GM12878 (cell line): ENCODE measurements around the gene BACE2. TPM values are rescaled to one million over a fixed set of nuclear protein-coding genes. Genes with fewer than 3 reads are reported as not detected.

Source experiments
- CBX3 ChIP-seq: fragments of 200-600 bp; sonication (generic); IDR thresholded peaks from 2 replicates; pipeline ENCODE4 v1.6.1; 2016; ENCODE audit warnings: low read depth, borderline replicate concordance
- CEBPB ChIP-seq, 2 experiments: fragments of 150-350 bp in 1 of 2; IDR thresholded peaks; 2 replicates each; pipeline ENCODE4 v1.6.1; 2012 to 2014; ENCODE audit warnings: low read depth in 2 of 2, low read length in 2 of 2, borderline replicate concordance in 1 of 2, inconsistent platforms in 1 of 2
- CHD4 ChIP-seq: fragments of 200-600 bp; sonication (generic); IDR thresholded peaks from 2 replicates; pipeline ENCODE4 v1.6.1; 2016; ENCODE audit warnings: mild to moderate bottlenecking
- FOXK2 ChIP-seq: fragments of 450-650 bp; IDR thresholded peaks from 2 replicates; pipeline ENCODE4 v1.6.1; 2017; ENCODE audit warnings: mild to moderate bottlenecking, moderate library complexity
- IRF4 ChIP-seq: IDR thresholded peaks from 2 replicates; pipeline ENCODE4 v1.6.1; 2011; ENCODE audit warnings: low read depth, low read length
- KAT2A ChIP-seq: conservative IDR thresholded peaks from 2 replicates; pipeline ENCODE4 v1.6.1; 2011; ENCODE audit warnings: low read depth, low read length; ENCODE audit not compliant: control insufficient read depth
- SKIL ChIP-seq: fragments of 450-650 bp; IDR thresholded peaks from 2 replicates; pipeline ENCODE4 v1.6.1; 2017; ENCODE audit warnings: mild to moderate bottlenecking, low read depth, inconsistent platforms; ENCODE audit not compliant: poor library complexity, severe bottlenecking
- TCF3 ChIP-seq: IDR thresholded peaks from 2 replicates; pipeline ENCODE4 v1.6.1; 2012; ENCODE audit warnings: low read depth, mild to moderate bottlenecking, low read length, borderline replicate concordance; ENCODE audit not compliant: insufficient read depth
- ZNF687 ChIP-seq: fragments of 450-650 bp; IDR thresholded peaks from 2 replicates; pipeline ENCODE4 v1.6.1; 2017; ENCODE audit warnings: mild to moderate bottlenecking, moderate library complexity
- polyA plus RNA-seq, 11 experiments: library from polyadenylated mRNA; depleted of rRNA in 4 of 11; unstranded in 6 of 11; stranded (reverse) in 5 of 11; fragments of >200 nt; fragmentation: Nextera tagmentation in 4 of 11; fragmentation: Illumina TruSeq in 1 of 11; extraction: Ambion mirVana in 4 of 11; extraction: Trizol in 1 of 11; gene quantifications; 1 replicate in 1 of 11; 2 replicates in 10 of 11; pipeline versions ENCODE4 v1.2.1 to v1.2.3, GENCODE V29; 2011 to 2016; ENCODE audit warnings: inconsistent platforms in 2 of 11, missing spikeins in 2 of 11, low read depth in 1 of 11
- total RNA-seq, 4 experiments: library from RNA; depleted of rRNA in 3 of 4; stranded (reverse); fragments of >200 nt in 3 of 4; fragmentation: Illumina TruSeq in 1 of 4; extraction: Trizol in 1 of 4; gene quantifications; 2 replicates each; pipeline versions ENCODE4 v1.2.1 to v1.2.3, GENCODE V29; 2013 to 2021

The BACE2 gene
- total and polyA plus RNA-seq, 10 of the 15 experiments (the other 5 are each of a cell fraction or from before 2014, with no cell fraction given): 0.04 to 0.69 (median 0.18) TPM; not detected in 5

- TF ChIP-seq SKIL: no peak
- no peak for TF ChIP-seq ZNF687
- TF ChIP-seq IRF4: no peak
- TF ChIP-seq CBX3: no peak
- TF ChIP-seq FOXK2: no peak
- no peak for TF ChIP-seq TCF3
- TF ChIP-seq CHD4: no peak
- TF ChIP-seq KAT2A: no peak
- no peak for TF ChIP-seq CEBPB (IDR thresholded peaks at IDR 0.05; ENCODE audit: borderline replicate concordance in 1 of 2, low read depth in 2 of 2, low read length in 2 of 2)
These were observed 1.7 kb downstream of the BACE2 start (continued) for GRCh38 chr21:41169701-41170100.
